ENCODE measurements around the gene LEUTX.

The LEUTX gene

GRCh38 chr19:39797083-39797482, 18.4 kb downstream of the LEUTX start:
- Histone ChIP-seq H3K4me2 (ENCODE audit: low read depth, low read length, poor library complexity, severe bottlenecking) (no peak overlapping the region), H2AFZ (ENCODE audit: low read depth, low read length, severe bottlenecking) (no peak overlapping the region), H4K20me1 (ENCODE audit: low read depth, low read length) (no peaks in the 10 kb centered on the region), H3K4me3 (ENCODE audit: insufficient read depth, low read length, poor library complexity, severe bottlenecking) (no peak overlapping the region), H3K36me3 (ENCODE audit: low read length) (no peaks in the 10 kb centered on the region), H3K9me2 (replicated peaks; ENCODE audit: insufficient read depth, low read length) (no peaks in the 10 kb centered on the region), H3K27ac (ENCODE audit: low read depth, low read length) (no peak overlapping the region), H3K9me3 (ENCODE audit: insufficient read depth, low read length) (no peaks in the 10 kb centered on the region), H3K27me3 (ENCODE audit: low read length) (no peaks in the 10 kb centered on the region), H3F3A (ENCODE audit: insufficient read depth) (no peaks in the 10 kb centered on the region), H3K79me2 (ENCODE audit: insufficient read depth, low read length) (no peaks in the 10 kb centered on the region), H3K9ac (ENCODE audit: low read length) (no peak overlapping the region)
- no peak for TF ChIP-seq CTCF (IDR thresholded peaks at IDR 0.05; ENCODE audit: insufficient read depth, low read length, poor library complexity, severe bottlenecking)
- no peak for TF ChIP-seq EZH2phosphoT487 (conservative IDR thresholded peaks at IDR 0.05; ENCODE audit: low read length)

GRCh38 chr19:39802958-39803357, 24.3 kb downstream of the LEUTX start:
- Histone ChIP-seq H2AFZ (ENCODE audit: low read depth, low read length, severe bottlenecking) (no peak overlapping the region), H3K9ac (ENCODE audit: low read length) (no peak overlapping the region), H3K27me3 (ENCODE audit: low read length) (no peaks in the 10 kb centered on the region), H3K27ac (ENCODE audit: low read depth, low read length) (no peak overlapping the region), H3K4me2 (ENCODE audit: low read depth, low read length, poor library complexity, severe bottlenecking) (no peak overlapping the region), H3F3A (ENCODE audit: insufficient read depth) (no peaks in the 10 kb centered on the region), H4K20me1 (ENCODE audit: low read depth, low read length) (no peaks in the 10 kb centered on the region), H3K9me2 (replicated peaks; ENCODE audit: insufficient read depth, low read length) (no peaks in the 10 kb centered on the region), H3K9me3 (ENCODE audit: insufficient read depth, low read length) (no peaks in the 10 kb centered on the region), H3K4me3 (ENCODE audit: insufficient read depth, low read length, poor library complexity, severe bottlenecking) (no peak overlapping the region), H3K36me3 (ENCODE audit: low read length) (no peaks in the 10 kb centered on the region), H3K79me2 (ENCODE audit: insufficient read depth, low read length) (no peaks in the 10 kb centered on the region)
- TF ChIP-seq EZH2phosphoT487 (conservative IDR thresholded peaks at IDR 0.05; ENCODE audit: low read length) (no peak), CTCF (IDR thresholded peaks at IDR 0.05; ENCODE audit: insufficient read depth, low read length, poor library complexity, severe bottlenecking) (no peak)

- H3K9ac ChIP-seq (ENCODE audit: low read length): no peak overlapping the region
- no peak overlapping the region for H3K4me2 ChIP-seq (ENCODE audit: low read depth, low read length, poor library complexity, severe bottlenecking)
- H3K4me3 ChIP-seq (ENCODE audit: insufficient read depth, low read length, poor library complexity, severe bottlenecking): no peak overlapping the region
- no peaks in the 10 kb centered on the region for H3K79me2 ChIP-seq (ENCODE audit: insufficient read depth, low read length)
- TF ChIP-seq EZH2phosphoT487 (conservative IDR thresholded peaks at IDR 0.05; ENCODE audit: low read length): no peak
- no peak for TF ChIP-seq CTCF (IDR thresholded peaks at IDR 0.05; ENCODE audit: insufficient read depth, low read length, poor library complexity, severe bottlenecking)
- no peaks in the 10 kb centered on the region for H3K9me3 ChIP-seq (ENCODE audit: insufficient read depth, low read length)
- no peaks in the 10 kb centered on the region for H4K20me1 ChIP-seq (ENCODE audit: low read depth, low read length)
- H3K36me3 ChIP-seq (ENCODE audit: low read length): no peaks in the 10 kb centered on the region
- H3K27me3 ChIP-seq (ENCODE audit: low read length): no peaks in the 10 kb centered on the region
- H3K9me2 ChIP-seq (replicated peaks; ENCODE audit: insufficient read depth, low read length): no peaks in the 10 kb centered on the region
- H3K27ac ChIP-seq (ENCODE audit: low read depth, low read length): no peak overlapping the region
- no peaks in the 10 kb centered on the region for H3F3A ChIP-seq (ENCODE audit: insufficient read depth)
- no peak overlapping the region for H2AFZ ChIP-seq (ENCODE audit: low read depth, low read length, severe bottlenecking)
Observed at GRCh38 chr19:39805104-39805503, 26.4 kb downstream of the LEUTX start.

Measured in SU-DHL-6 (cell line).